Measurements from ENCODE around the gene LRRC70.

DNA sequence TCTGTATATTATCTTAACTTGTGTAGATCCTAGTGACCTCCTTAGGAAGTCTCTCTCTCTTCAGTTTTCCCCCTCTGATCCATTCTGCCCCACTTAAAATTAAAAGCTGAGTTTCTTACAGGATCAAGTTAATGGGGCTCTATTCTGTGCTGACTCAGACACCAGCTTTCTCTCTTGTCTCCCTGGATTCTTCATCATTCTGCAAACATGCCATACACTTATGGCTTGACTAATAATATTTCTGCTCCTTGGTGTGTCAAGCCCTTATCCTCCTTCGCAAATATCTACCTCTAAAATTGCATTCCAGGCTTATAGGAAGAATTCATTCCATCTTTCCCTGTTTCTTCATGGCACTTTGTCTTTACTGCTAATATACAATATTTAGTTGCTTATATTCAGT is 18.1 kb downstream of the LRRC70 start:
- TF ChIP-seq, protein P1, sequence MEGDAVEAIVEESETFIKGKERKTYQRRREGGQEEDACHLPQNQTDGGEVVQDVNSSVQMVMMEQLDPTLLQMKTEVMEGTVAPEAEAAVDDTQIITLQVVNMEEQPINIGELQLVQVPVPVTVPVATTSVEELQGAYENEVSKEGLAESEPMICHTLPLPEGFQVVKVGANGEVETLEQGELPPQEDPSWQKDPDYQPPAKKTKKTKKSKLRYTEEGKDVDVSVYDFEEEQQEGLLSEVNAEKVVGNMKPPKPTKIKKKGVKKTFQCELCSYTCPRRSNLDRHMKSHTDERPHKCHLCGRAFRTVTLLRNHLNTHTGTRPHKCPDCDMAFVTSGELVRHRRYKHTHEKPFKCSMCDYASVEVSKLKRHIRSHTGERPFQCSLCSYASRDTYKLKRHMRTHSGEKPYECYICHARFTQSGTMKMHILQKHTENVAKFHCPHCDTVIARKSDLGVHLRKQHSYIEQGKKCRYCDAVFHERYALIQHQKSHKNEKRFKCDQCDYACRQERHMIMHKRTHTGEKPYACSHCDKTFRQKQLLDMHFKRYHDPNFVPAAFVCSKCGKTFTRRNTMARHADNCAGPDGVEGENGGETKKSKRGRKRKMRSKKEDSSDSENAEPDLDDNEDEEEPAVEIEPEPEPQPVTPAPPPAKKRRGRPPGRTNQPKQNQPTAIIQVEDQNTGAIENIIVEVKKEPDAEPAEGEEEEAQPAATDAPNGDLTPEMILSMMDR (IDR thresholded peaks at IDR 0.05): no peak
- no peak for TF ChIP-seq POLR2A (IDR thresholded peaks at IDR 0.05)

Data from esophagus squamous epithelium (tissue), 4 donors.